ENCODE results near the gene RNF133. TPM values are rescaled to one million over a fixed set of nuclear protein-coding genes. Genes with fewer than 3 reads are reported as not detected.

Gene RNF133
- total and polyA plus RNA-seq, 9 of the 15 experiments (the other 6 are each of a cell fraction or from before 2014, with no cell fraction given) = not detected

GRCh38 chr7:122726881-122727280, 28.0 kb upstream of the RNF133 start (continued):
- TF ChIP-seq CHD7 (IDR thresholded peaks at IDR 0.05; ENCODE audit: low read depth, low read length) (no peak), HMG20A (CRISPR knock-in tag; conservative IDR thresholded peaks at IDR 0.05) (no peak), CCNT2 (IDR thresholded peaks at IDR 0.05; ENCODE audit: borderline replicate concordance, extremely low read depth, insufficient read length, low read depth, low read length) (no peak), TCF3 (CRISPR knock-in tag; IDR thresholded peaks at IDR 0.05) (no peak), SRSF7 (optimal IDR thresholded peaks at IDR 0.05; ENCODE audit: low read depth, low read length) (no peak), ZNF79 (CRISPR knock-in tag; IDR thresholded peaks at IDR 0.05; ENCODE audit: low read depth) (no peak), CEBPZ (IDR thresholded peaks at IDR 0.05; ENCODE audit: borderline replicate concordance, low read depth, low read length) (no peak), ETS2 (tag; IDR thresholded peaks at IDR 0.05; ENCODE audit: borderline replicate concordance, poor library complexity, severe bottlenecking) (no peak), KAT7 (CRISPR knock-in tag; IDR thresholded peaks at IDR 0.05; ENCODE audit: borderline replicate concordance) (no peak)

All from K562 (cell line).